Measurements from ENCODE around the gene LDB2. TPM values are rescaled to one million over a fixed set of nuclear protein-coding genes. Genes with fewer than 3 reads are reported as not detected.

Gene LDB2
- total and polyA plus RNA-seq, 2 experiments from 2014 or later, result 48.6 to 80.1 TPM

GRCh38 chr4:16617011-16617410, 281.4 kb downstream of the LDB2 start (continued):
- TF ChIP-seq ETS1 (IDR thresholded peaks at IDR 0.05), result no peak
- TF ChIP-seq ZNF331 (CRISPR knock-in tag; IDR thresholded peaks at IDR 0.05; ENCODE audit: low read depth), result no peak
- no peak for TF ChIP-seq ZNF114 (CRISPR knock-in tag; IDR thresholded peaks at IDR 0.05)
- TF ChIP-seq REST (IDR thresholded peaks at IDR 0.05; ENCODE audit: unreplicated experiment), result no peak
- no peak for TF ChIP-seq STAT1 (IDR thresholded peaks at IDR 0.05; ENCODE audit: unreplicated experiment)
- TF ChIP-seq EZH2 (IDR thresholded peaks at IDR 0.05; ENCODE audit: low read depth, unreplicated experiment), result no peak

- Histone ChIP-seq H3K4me2 (no peak overlapping the region; the same call in 1 of the 2 replicates), H2AFZ (no peak overlapping the region), H3K79me2 (replicated peaks; ENCODE audit: insufficient read depth) (peaks cover 39% of the 10 kb centered on the region), H4K20me1 (replicated peaks; ENCODE audit: insufficient read depth) (no peaks in the 10 kb centered on the region; the same call in none of the 2 replicates), H3F3A (replicated peaks; ENCODE audit: low read depth) (no peaks in the 10 kb centered on the region), H3K27ac (ENCODE audit: low read depth) (no peak overlapping the region), H3K9me2 (ENCODE audit: insufficient read depth) (peaks cover 10% of the 10 kb centered on the region), H3K4me3 (no peak overlapping the region), H3K4me1 (ENCODE audit: insufficient read depth) (peaks cover 43% of the 10 kb centered on the region), H3K36me3 (ENCODE audit: insufficient read depth) (no peaks in the 10 kb centered on the region), H3K27me3 (ENCODE audit: insufficient read depth) (no peaks in the 10 kb centered on the region)
- Mint-ChIP-seq H3K27me3 (ENCODE audit: insufficient read depth, low read depth, poor library complexity) (no peaks in the 10 kb centered on the region), H3K36me3 (ENCODE audit: low read depth) (peaks cover 2% of the 10 kb centered on the region; the same call in 2 of the 3 replicates), H3K27ac (no peak overlapping the region), H3K4me1 (peaks cover 60% of the 10 kb centered on the region), H3K4me3 (no peak overlapping the region; the same call in 2 of the 3 replicates), H3K9me3 (peaks cover 2% of the 10 kb centered on the region; the same call in 2 of the 3 replicates)
- peak; percentile 79 for ATAC-seq
- 0 out of 2 replicates have a peak, but pooled peaks have one; percentile 8 for TF ChIP-seq ZNF462 (CRISPR knock-in tag; IDR thresholded peaks at IDR 0.05)
- no peak for TF ChIP-seq ZNF114 (CRISPR knock-in tag; IDR thresholded peaks at IDR 0.05)
- TF ChIP-seq EZH2phosphoT487 (IDR thresholded peaks at IDR 0.05; ENCODE audit: unreplicated experiment), result no peak
- DNase-seq (ENCODE audit: low spot score), result no peak
Observed at GRCh38 chr4:16609170-16609758, 289.2 kb downstream of the LDB2 start.
